ENCODE measurements around the gene SLC19A1.
"Not testable (repeated sequence)": the region's sequence is repeated elsewhere in the genome, so short reads cannot be mapped to it uniquely, and the experiment has no call there.

SLC19A1 gene

DNA sequence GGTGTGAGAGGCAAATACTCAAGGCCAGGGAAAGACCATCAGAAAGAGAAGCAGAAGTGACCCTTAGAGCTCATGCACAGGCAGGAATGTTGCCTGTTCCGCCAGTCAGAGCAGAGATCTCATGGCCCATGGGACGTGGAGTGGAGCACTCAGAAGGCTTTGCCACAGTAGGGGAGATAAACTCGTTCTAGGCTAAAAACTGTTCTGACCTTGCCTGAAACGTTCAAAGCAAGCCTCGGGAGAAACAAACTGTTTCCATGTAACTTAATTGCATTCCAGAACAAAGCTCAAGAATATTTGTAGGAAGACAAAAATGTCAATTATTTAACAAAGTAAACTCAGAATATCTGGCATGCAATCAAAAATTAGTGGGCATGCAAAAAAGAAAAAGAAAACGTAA, 20.7 kb upstream of the SLC19A1 start:
- no peaks in the 10 kb centered on the region for H3K36me3 ChIP-seq (ENCODE audit: insufficient read depth, low read length)
- H3K27ac ChIP-seq (ENCODE audit: low read length) = no peak overlapping the region
- H3K9me3 ChIP-seq (ENCODE audit: insufficient read depth, low read length, severe bottlenecking) = no peaks in the 10 kb centered on the region
- H3K9ac ChIP-seq (ENCODE audit: low read depth, low read length) = no peak overlapping the region
- DNase-seq (no peak), ATAC-seq (ENCODE audit: insufficient read depth, low read depth) (no peak)
- H2AFZ ChIP-seq (ENCODE audit: low read depth, low read length) = no peak overlapping the region
- no peak overlapping the region for H3K4me3 ChIP-seq (ENCODE audit: low read depth in 1 of 2, low read length in 2 of 2)
- H4K20me1 ChIP-seq (ENCODE audit: insufficient read depth, low read length) = no peaks in the 10 kb centered on the region
- H3K27me3 ChIP-seq (ENCODE audit: insufficient read depth, low read length, poor library complexity) = peaks cover 11% of the 10 kb centered on the region
- no peaks in the 10 kb centered on the region for H3K79me2 ChIP-seq (ENCODE audit: insufficient read depth, low read length)
- no peaks in the 10 kb centered on the region for H3K4me1 ChIP-seq (ENCODE audit: insufficient read depth, low read length)
- H3K4me2 ChIP-seq (ENCODE audit: insufficient read depth, low read length) = no peak overlapping the region
- TF ChIP-seq, protein P1, sequence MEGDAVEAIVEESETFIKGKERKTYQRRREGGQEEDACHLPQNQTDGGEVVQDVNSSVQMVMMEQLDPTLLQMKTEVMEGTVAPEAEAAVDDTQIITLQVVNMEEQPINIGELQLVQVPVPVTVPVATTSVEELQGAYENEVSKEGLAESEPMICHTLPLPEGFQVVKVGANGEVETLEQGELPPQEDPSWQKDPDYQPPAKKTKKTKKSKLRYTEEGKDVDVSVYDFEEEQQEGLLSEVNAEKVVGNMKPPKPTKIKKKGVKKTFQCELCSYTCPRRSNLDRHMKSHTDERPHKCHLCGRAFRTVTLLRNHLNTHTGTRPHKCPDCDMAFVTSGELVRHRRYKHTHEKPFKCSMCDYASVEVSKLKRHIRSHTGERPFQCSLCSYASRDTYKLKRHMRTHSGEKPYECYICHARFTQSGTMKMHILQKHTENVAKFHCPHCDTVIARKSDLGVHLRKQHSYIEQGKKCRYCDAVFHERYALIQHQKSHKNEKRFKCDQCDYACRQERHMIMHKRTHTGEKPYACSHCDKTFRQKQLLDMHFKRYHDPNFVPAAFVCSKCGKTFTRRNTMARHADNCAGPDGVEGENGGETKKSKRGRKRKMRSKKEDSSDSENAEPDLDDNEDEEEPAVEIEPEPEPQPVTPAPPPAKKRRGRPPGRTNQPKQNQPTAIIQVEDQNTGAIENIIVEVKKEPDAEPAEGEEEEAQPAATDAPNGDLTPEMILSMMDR (IDR thresholded peaks at IDR 0.05; ENCODE audit: borderline replicate concordance, extremely low read depth, low read length, poor library complexity, severe bottlenecking) = no peak
- TF ChIP-seq EZH2 (IDR thresholded peaks at IDR 0.05; ENCODE audit: borderline replicate concordance, low read depth, low read length, severe bottlenecking) = no peak

- no peak overlapping the region for H3K4me2 ChIP-seq (ENCODE audit: insufficient read depth, low read length)
- no peak overlapping the region for H3K27ac ChIP-seq (ENCODE audit: low read length)
- H3K9me3 ChIP-seq (ENCODE audit: insufficient read depth, low read length, severe bottlenecking) = no peaks in the 10 kb centered on the region
- no peaks in the 10 kb centered on the region for H3K36me3 ChIP-seq (ENCODE audit: insufficient read depth, low read length)
- no peaks in the 10 kb centered on the region for H4K20me1 ChIP-seq (ENCODE audit: insufficient read depth, low read length)
- no peak for DNase-seq
- H2AFZ ChIP-seq (ENCODE audit: low read depth, low read length) = no peak overlapping the region
- no peak overlapping the region for H3K9ac ChIP-seq (ENCODE audit: low read depth, low read length)
- no peaks in the 10 kb centered on the region for H3K79me2 ChIP-seq (ENCODE audit: insufficient read depth, low read length)
- TF ChIP-seq, protein P1 (IDR thresholded peaks at IDR 0.05; ENCODE audit: borderline replicate concordance, extremely low read depth, low read length, poor library complexity, severe bottlenecking) = no peak
- no peak for TF ChIP-seq EZH2 (IDR thresholded peaks at IDR 0.05; ENCODE audit: borderline replicate concordance, low read depth, low read length, severe bottlenecking)
- no peak overlapping the region for H3K4me3 ChIP-seq (ENCODE audit: low read depth in 1 of 2, low read length in 2 of 2)
- ATAC-seq (ENCODE audit: insufficient read depth, low read depth) = no peak
- no peaks in the 10 kb centered on the region for H3K4me1 ChIP-seq (ENCODE audit: insufficient read depth, low read length)
- peaks cover 9% of the 10 kb centered on the region for H3K27me3 ChIP-seq (ENCODE audit: insufficient read depth, low read length, poor library complexity)
Observed at GRCh38 chr21:45562402-45562801, 20.2 kb upstream of the SLC19A1 start.

DNA sequence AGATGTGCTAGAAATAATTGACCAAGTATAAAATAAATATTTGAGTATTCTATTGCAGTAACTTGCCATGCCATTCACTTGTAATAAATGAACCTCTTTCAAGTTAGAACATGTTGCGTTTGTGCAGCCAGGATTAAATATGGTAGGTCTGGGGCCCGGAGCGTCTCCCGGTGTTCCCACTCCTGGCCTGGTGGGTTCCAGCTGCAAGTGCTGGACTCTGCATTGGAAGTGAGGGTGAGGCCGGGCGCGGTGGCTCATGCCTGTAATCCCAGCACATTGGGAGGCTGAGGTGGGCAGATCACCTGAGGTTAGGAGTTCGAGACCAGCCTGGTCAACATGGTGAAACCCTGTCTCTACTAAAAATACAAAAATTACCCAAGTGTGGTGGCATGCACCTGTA, 19.0 kb upstream of the SLC19A1 start:
- H4K20me1 ChIP-seq (ENCODE audit: insufficient read depth, low read length); H3K79me2 ChIP-seq (ENCODE audit: insufficient read depth, low read length); H3K4me2 ChIP-seq (ENCODE audit: insufficient read depth, low read length); ATAC-seq (ENCODE audit: insufficient read depth, low read depth); H3K27ac ChIP-seq (ENCODE audit: low read length); H3K4me1 ChIP-seq (ENCODE audit: insufficient read depth, low read length); H3K4me3 ChIP-seq (ENCODE audit: low read depth in 1 of 2, low read length in 2 of 2); H3K9me3 ChIP-seq (ENCODE audit: insufficient read depth, low read length, severe bottlenecking); H2AFZ ChIP-seq (ENCODE audit: low read depth, low read length); H3K27me3 ChIP-seq (ENCODE audit: insufficient read depth, low read length, poor library complexity); DNase-seq; H3K9ac ChIP-seq (ENCODE audit: low read depth, low read length); H3K36me3 ChIP-seq (ENCODE audit: insufficient read depth, low read length): not testable (repeated sequence)

DNA sequence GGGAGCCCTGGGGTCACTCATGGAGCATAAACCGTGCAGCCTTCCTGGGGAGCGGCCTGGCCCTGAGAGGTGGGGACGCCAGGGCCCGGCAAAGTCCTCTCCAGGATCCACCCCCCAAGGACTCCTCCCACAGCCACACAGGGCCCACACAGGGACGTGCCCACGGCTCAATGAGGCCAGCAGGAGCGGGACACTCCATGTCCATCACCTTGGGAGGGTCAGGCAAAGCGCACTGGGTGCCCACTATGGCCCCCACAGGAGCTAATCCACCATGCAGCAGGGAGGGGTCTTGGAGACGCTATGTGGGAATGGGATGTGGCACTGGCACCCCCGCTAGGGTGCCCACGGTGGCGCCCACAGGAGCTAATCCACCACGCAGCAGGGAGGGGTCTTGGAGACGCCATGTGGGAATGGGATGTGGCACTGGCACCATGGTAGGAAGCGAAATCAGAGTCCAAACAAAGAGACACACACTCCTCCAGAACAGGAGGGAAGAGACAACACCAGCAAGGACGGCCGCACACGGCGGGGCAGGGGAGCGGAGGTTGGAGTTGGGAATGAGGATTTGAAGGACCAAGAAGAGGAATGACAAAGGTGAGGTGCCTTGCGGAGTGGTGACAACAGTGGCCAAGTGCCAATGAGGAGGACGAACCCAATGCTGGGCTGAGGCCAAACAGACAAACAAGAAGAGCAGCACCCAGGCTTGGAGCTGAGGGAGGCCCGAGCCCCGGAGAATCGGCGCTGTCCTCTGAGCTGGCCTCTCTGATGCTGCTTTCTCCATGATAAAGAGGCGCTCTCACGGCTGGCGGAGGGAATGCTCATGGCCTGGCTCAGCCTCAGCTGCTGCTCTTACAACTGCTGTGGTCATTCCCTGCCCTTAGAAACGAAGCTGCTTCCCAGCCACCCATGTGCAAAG, 18.1 kb upstream of the SLC19A1 start:
- TF ChIP-seq, protein P1 (IDR thresholded peaks at IDR 0.05; ENCODE audit: borderline replicate concordance, extremely low read depth, low read length, poor library complexity, severe bottlenecking) = no peak
- TF ChIP-seq EZH2 (IDR thresholded peaks at IDR 0.05; ENCODE audit: borderline replicate concordance, low read depth, low read length, severe bottlenecking) = no peak

More for the DNA sequence above, 18.1 kb upstream of the SLC19A1 start:
- no peak overlapping the region for H2AFZ ChIP-seq (ENCODE audit: low read depth, low read length)
- H3K4me1 ChIP-seq (ENCODE audit: insufficient read depth, low read length) = no peaks in the 10 kb centered on the region
- no peak overlapping the region for H3K4me3 ChIP-seq (ENCODE audit: low read depth in 1 of 2, low read length in 2 of 2)
- ATAC-seq (ENCODE audit: insufficient read depth, low read depth) = no peak
- H3K79me2 ChIP-seq (ENCODE audit: insufficient read depth, low read length) = no peaks in the 10 kb centered on the region
- H3K36me3 ChIP-seq (ENCODE audit: insufficient read depth, low read length) = no peaks in the 10 kb centered on the region
- H4K20me1 ChIP-seq (ENCODE audit: insufficient read depth, low read length) = no peaks in the 10 kb centered on the region
- peaks cover 3% of the 10 kb centered on the region for H3K27me3 ChIP-seq (ENCODE audit: insufficient read depth, low read length, poor library complexity)
- no peak overlapping the region for H3K4me2 ChIP-seq (ENCODE audit: insufficient read depth, low read length)
- no peak for DNase-seq
- H3K9me3 ChIP-seq (ENCODE audit: insufficient read depth, low read length, severe bottlenecking) = no peaks in the 10 kb centered on the region
- no peak overlapping the region for H3K27ac ChIP-seq (ENCODE audit: low read length)
- H3K9ac ChIP-seq (ENCODE audit: low read depth, low read length) = no peak overlapping the region
